Heart right ventricle (tissue), 16 donors: ENCODE results near the gene KCNIP1. TPM values are rescaled to one million over a fixed set of nuclear protein-coding genes. Genes with fewer than 3 reads are reported as not detected.

Experiments
- ATAC-seq, 8 donors: fragments of 200-7000 bp; cut with Tn5 transposase; one replicate each; pipeline ENCODE4 v1.9.1; 2020; ENCODE audit warnings: mild to moderate bottlenecking in 8 of 8, moderate library complexity in 8 of 8, moderate number of reproducible peaks in 1 of 8
- DNase-seq, 2 donors: peaks; one replicate each; pipeline ENCODE4 v3.0.0-alpha.2; 2020
- H3K27ac ChIP-seq, 10 donors: fragments of 200-600 bp; sonication (generic) in 2 of 10; one replicate each; pipeline versions ENCODE4 v1.5.0 to v1.8.0; 2020 to 2022; ENCODE audit warnings: mild to moderate bottlenecking in 3 of 10
- H3K27me3 ChIP-seq, 7 donors: fragments of 200-600 bp; one replicate each; pipeline ENCODE4 v1.8.0; 2021 to 2022; ENCODE audit warnings: mild to moderate bottlenecking in 2 of 7
- H3K36me3 ChIP-seq, 9 donors: fragments of 200-600 bp; sonication (generic) in 1 of 9; one replicate each; pipeline versions ENCODE4 v1.5.0 to v1.8.0; 2020 to 2022; ENCODE audit warnings: mild to moderate bottlenecking in 2 of 9
- H3K4me1 ChIP-seq, 9 donors: fragments of 200-600 bp; sonication (generic) in 1 of 9; one replicate each; pipeline versions ENCODE4 v1.5.0 to v1.8.0; 2020 to 2022; ENCODE audit warnings: mild to moderate bottlenecking in 4 of 9
- H3K4me3 ChIP-seq, 10 donors: fragments of 200-600 bp; sonication (generic) in 2 of 10; one replicate each; pipeline versions ENCODE4 v1.5.0 to v1.8.0; 2020 to 2022; ENCODE audit warnings: mild to moderate bottlenecking in 7 of 10, moderate library complexity in 2 of 10
- H3K9me3 ChIP-seq, 11 donors: fragments of 200-600 bp in 10 of 11; sonication (generic) in 2 of 11; one replicate each; pipeline versions ENCODE4 v1.5.0 to v1.8.0; 2013 to 2022; ENCODE audit warnings: mild to moderate bottlenecking in 2 of 11, control low read depth in 1 of 11, moderate library complexity in 1 of 11
- WGBS, 2 donors: extraction: QIAGEN DNeasy Blood & Tissue Kit; methylation state at CpG; one replicate each; pipeline ENCODE4 v1.1.7; 2013; ENCODE audit warnings: inconsistent platforms in 1 of 2; 5-methylcytosine and 5-hydroxymethylcytosine counted together
- intact Hi-C, 10 donors: fragments of 100-400 bp; cut with DNase I; formaldehyde crosslinking; loops; one replicate each; pipeline versions ENCODE4 v1.11.1 to v1.14.2; 2022
- polyA plus RNA-seq, 2 donors: library from polyadenylated mRNA; stranded (reverse); fragments of 200-250 nt; gene quantifications; one replicate each; pipeline ENCODE4 v1.2.3, GENCODE V29; 2013
- total RNA-seq, 10 donors: library from RNA; stranded (reverse); fragmentation: NEBNext Ultra II Directional in 3 of 10; extraction: Animal tissue kit (Norgen Biotek cat#: 25700) in 3 of 10; gene quantifications; one replicate each; pipeline versions ENCODE4 v1.2.1 to v1.2.4, GENCODE V29; 2021 to 2023
- TF ChIP-seq, protein P1 (sequence below), 9 donors: fragments of 200-600 bp; sonication (generic) in 2 of 9; IDR thresholded peaks; one replicate each; pipeline versions ENCODE4 v1.5.0 to v1.8.0; 2021 to 2022; ENCODE audit warnings: antibody characterized with exemption in 9 of 9, mild to moderate bottlenecking in 5 of 9, moderate library complexity in 1 of 9
- donor health status: Arrhythmogenic right ventricular cardiomyopathy.
- donor health status: ischemic (EF 13 %, LVEDD 7.1; RV severe dilation, severe dysfunction).
- donor health status: healthy with polysubstance abuse.
- donor health status: DM: no; HTN: yes; CAD: no.
- donor health status: DM: no; HTN: no; CAD: no.
- donor health status: ischemic (EF 25% LVEDD 6.9; RV normal size, moderate dysfunction).
- donor health status: ischemic (EF 25% LVEDD 5.7; RV mildly dilated, moderate dysfunction).
- donor health status: healthy.
- donor health status: DM: yes; HTN: yes; CAD: no.
- donor health status: Ischemic cardiomyopathy.
- donor health status: ischemic (EF 35%, LVEDD 5.7; RV mildly dilated, moderate dysfunction).
- donor health status: nonischemic (EF 11% LVEDD 7.7; RV severe dilation, severe dysfunction).
- donor health status: DM: yes; HTN: yes; CAD: no.
- donor health status: PGD.
- donor health status: ischemic (EF 29% LVEDD 5.4; RV normal size, mild dysfunction).
- donor health status: nonischemic (EF 23%, LVEDD 6.1; RV moderate dilation, normal function).

KCNIP1 gene
- total and polyA plus RNA-seq, 12 donors: 0.06 to 0.67 (median 0.21) TPM; not detected in 7

DNA sequence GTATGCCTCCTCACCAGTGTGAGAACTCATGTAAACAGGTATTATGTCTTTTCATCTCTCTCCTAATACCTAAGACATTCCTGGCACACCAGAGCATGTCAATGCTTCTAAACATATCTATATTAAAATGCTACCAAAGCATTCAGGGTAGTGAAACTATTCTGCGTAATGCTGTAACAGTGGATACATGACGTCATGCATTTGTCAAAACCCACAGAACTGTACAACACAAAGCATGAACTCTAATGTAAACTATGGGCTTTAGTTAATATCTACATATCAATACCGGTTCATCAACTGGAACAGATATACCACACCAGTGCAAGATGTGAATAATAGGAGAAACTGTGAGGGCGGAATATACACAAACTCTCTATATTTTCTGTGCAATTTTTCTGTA lies 207.5 kb downstream of the KCNIP1 start:
- Histone ChIP-seq H3K9me3 (peaks cover 0 to 11% (median 0%) of the 10 kb centered on the region in 11 donors), H3K36me3 (no peaks in the 10 kb centered on the region), H3K27ac (no peak overlapping the region), H3K27me3 (peaks cover 0 to 6% (median 0%) of the 10 kb centered on the region in 7 donors), H3K4me3 (no peak overlapping the region), H3K4me1 (no peaks in the 10 kb centered on the region)
- intact Hi-C loops: no loop called here
- DNase-seq: no peak
- TF ChIP-seq, protein P1, sequence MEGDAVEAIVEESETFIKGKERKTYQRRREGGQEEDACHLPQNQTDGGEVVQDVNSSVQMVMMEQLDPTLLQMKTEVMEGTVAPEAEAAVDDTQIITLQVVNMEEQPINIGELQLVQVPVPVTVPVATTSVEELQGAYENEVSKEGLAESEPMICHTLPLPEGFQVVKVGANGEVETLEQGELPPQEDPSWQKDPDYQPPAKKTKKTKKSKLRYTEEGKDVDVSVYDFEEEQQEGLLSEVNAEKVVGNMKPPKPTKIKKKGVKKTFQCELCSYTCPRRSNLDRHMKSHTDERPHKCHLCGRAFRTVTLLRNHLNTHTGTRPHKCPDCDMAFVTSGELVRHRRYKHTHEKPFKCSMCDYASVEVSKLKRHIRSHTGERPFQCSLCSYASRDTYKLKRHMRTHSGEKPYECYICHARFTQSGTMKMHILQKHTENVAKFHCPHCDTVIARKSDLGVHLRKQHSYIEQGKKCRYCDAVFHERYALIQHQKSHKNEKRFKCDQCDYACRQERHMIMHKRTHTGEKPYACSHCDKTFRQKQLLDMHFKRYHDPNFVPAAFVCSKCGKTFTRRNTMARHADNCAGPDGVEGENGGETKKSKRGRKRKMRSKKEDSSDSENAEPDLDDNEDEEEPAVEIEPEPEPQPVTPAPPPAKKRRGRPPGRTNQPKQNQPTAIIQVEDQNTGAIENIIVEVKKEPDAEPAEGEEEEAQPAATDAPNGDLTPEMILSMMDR (IDR thresholded peaks at IDR 0.05): no peak
- no peak for ATAC-seq
- 86 to 92% methylated on average over 4 of the region's 4 CpGs for WGBS, 2 donors

DNA sequence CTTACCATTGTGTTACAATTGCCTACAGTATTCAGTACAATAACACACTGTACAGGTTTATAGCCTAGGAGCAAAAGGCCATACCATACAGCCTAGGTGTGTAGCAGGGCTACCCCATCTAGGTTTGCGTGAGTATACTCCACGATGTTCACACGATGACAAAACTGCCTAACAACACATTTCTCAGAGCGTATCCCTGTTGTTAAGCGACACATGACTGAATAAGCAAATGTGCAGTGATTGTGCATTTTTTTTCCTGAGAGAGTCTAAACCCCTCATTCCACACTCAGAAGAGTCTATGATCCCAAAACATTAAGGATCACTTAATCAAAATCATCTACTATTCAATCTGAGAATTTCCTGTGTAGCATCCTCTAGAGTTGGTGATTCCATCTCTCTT lies 211.3 kb downstream of the KCNIP1 start:
- ATAC-seq (no peak), DNase-seq (no peak)
- H3K27me3 ChIP-seq: peaks cover 0 to 6% (median 0%) of the 10 kb centered on the region in 7 donors
- no peaks in the 10 kb centered on the region for H3K36me3 ChIP-seq
- intact Hi-C loops: no loop called here
- H3K4me1 ChIP-seq: no peaks in the 10 kb centered on the region
- H3K27ac ChIP-seq: no peak overlapping the region
- H3K4me3 ChIP-seq: no peak overlapping the region
- TF ChIP-seq, protein P1 (IDR thresholded peaks at IDR 0.05): no peak
- H3K9me3 ChIP-seq: no peaks in the 10 kb centered on the region
- WGBS, 2 donors: 92 to 95% methylated on average over 5 of the region's 5 CpGs

DNA sequence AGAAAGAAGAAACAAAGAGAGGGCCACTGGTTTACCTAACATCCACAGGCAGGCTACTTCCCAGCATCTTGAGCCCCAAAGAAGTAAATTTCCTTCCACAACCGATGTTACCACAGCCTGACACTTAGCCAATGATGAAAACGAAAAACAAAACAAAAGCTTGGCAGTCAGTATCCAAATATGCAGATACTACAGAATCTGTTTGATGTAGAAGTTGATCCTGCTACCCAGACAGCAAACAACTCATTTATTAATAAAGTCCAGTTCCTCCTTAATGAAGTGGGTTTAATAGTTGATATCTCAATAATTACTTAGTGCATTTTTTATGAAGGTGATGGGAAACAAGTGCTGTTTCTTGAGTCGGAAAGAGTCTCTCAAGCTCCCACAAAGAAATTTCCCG lies 212.6 kb downstream of the KCNIP1 start:
- intact Hi-C loops: no loop called here
- H3K9me3 ChIP-seq: no peaks in the 10 kb centered on the region
- H3K4me1 ChIP-seq: no peaks in the 10 kb centered on the region
- no peaks in the 10 kb centered on the region for H3K36me3 ChIP-seq
- no peak overlapping the region for H3K4me3 ChIP-seq
- TF ChIP-seq, protein P1 (IDR thresholded peaks at IDR 0.05): no peak
- ATAC-seq: no peak
- H3K27me3 ChIP-seq: no peaks in the 10 kb centered on the region
- 45 to 69% methylated on average over 4 of the region's 4 CpGs for WGBS, 2 donors
- no peak overlapping the region for H3K27ac ChIP-seq
- DNase-seq: no peak

DNA sequence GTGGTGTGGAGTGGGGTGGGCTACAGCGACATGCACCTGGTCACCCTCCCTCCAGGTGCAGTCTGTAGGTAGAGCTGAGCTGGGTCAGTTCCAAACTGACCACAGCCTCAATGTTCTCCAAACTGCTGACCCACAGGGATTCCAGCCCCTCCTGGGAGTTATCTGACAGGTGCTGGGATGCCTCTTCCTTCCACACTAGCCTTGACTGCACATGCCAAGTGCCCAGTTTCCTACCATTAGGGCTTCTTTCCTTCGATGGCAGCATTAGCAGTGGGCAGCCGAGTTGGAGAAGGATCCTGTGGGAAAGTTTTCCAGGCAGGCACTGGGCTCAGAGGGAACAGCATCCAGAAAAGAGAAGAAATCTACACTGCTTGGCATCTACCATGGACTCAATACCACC lies 215.7 kb downstream of the KCNIP1 start:
- H3K4me3 ChIP-seq: no peak overlapping the region
- no peak overlapping the region for H3K27ac ChIP-seq
- no peaks in the 10 kb centered on the region for H3K36me3 ChIP-seq
- DNase-seq (no peak), ATAC-seq (no peak)
- no peaks in the 10 kb centered on the region for H3K9me3 ChIP-seq
- intact Hi-C loops: no loop called here
- H3K4me1 ChIP-seq: no peaks in the 10 kb centered on the region
- 83 to 85% methylated on average over 3 of the region's 3 CpGs for WGBS, 2 donors
- no peaks in the 10 kb centered on the region for H3K27me3 ChIP-seq
- TF ChIP-seq, protein P1 (IDR thresholded peaks at IDR 0.05): no peak
